ENCODE measurements around the gene PPP6R3. TPM values are rescaled to one million over a fixed set of nuclear protein-coding genes. Genes with fewer than 3 reads are reported as not detected.

The PPP6R3 gene
- total and polyA plus RNA-seq, 2 of the 13 experiments (the other 11 are each of a cell fraction or from before 2014, with no cell fraction given): 41.2 to 83.4 TPM

GRCh38 chr11:68429661-68430060, 30.9 kb upstream of the PPP6R3 start:
- no peak overlapping the region for H2AFZ ChIP-seq (ENCODE audit: low read length)
- H3K4me2 ChIP-seq (ENCODE audit: low read depth, low read length): no peak overlapping the region
- peaks cover 52 to 79% of the 10 kb centered on the region in 2 experiments for H3K36me3 ChIP-seq (replicated peaks in 1 of 2; ENCODE audit: control insufficient read depth in 1 of 2, insufficient read depth in 2 of 2, low read length in 2 of 2)
- H3K79me2 ChIP-seq (ENCODE audit: insufficient read depth, low read length): no peaks in the 10 kb centered on the region
- H3K9me3 ChIP-seq (ENCODE audit: low read length): peaks cover 6% of the 10 kb centered on the region; the same call in 1 of the 2 replicates
- no peaks in the 10 kb centered on the region for H3K4me1 ChIP-seq (ENCODE audit: insufficient read depth, low read length)
- H3K27me3 ChIP-seq (ENCODE audit: control insufficient read depth in 1 of 2, insufficient read depth in 2 of 2, low read length in 2 of 2): no peaks in the 10 kb centered on the region
- intact Hi-C loops (cut with micrococcal nuclease; ENCODE audit: unreplicated experiment) (no loop called here), in situ Hi-C loops (cut with HindIII; ENCODE audit: extremely low pct_ligation_motif_present, low pct_unique_long_range_greater_than_20kb) (no loop called here)
- TF ChIP-seq CBFB (CRISPR knock-in tag; IDR thresholded peaks at IDR 0.05): no peak
- peak; percentile 99 for TF ChIP-seq ZFP90 (CRISPR knock-in tag; IDR thresholded peaks at IDR 0.05; ENCODE audit: borderline replicate concordance)
- peak; percentile 18 for TF ChIP-seq RBM22 (optimal IDR thresholded peaks at IDR 0.05; ENCODE audit: low read length)
- ATAC-seq (no peak), DNase-seq (ENCODE audit: low spot score) (no peak), FAIRE-seq (no peak)
- H3K4me3 ChIP-seq (replicated peaks in 1 of 3; ENCODE audit: insufficient read depth in 1 of 3, low read depth in 2 of 3, low read length in 3 of 3): no peak overlapping the region
- WGBS (ENCODE audit: low lambda C conversion rate): 100% methylated on average over 2 of the region's 3 CpGs
- no peak overlapping the region for H3K27ac ChIP-seq (ENCODE audit: extremely low read length, insufficient read depth, low read length)
- no TSS peak for BruUV-seq (replicated peaks)
- no peaks in the 10 kb centered on the region for H4K20me1 ChIP-seq (ENCODE audit: insufficient read depth, low read length)
- POLR2A ChIA-PET: no interaction called here
- CTCF ChIA-PET (ENCODE audit: low intra/inter-chr PET ratio, low total read pairs): no interaction called here
- H3K9ac ChIP-seq (ENCODE audit: insufficient read depth, low read depth, low read length): no peak overlapping the region

GRCh38 chr11:68430384-68430783, 30.2 kb upstream of the PPP6R3 start:
- ChIA-PET POLR2A (no interaction called here), CTCF (ENCODE audit: low intra/inter-chr PET ratio, low total read pairs) (no interaction called here)
- DNase-seq (ENCODE audit: low spot score) (no peak), FAIRE-seq (no peak), ATAC-seq (no peak)
- Histone ChIP-seq H3K36me3 (replicated peaks in 1 of 2; ENCODE audit: control insufficient read depth in 1 of 2, insufficient read depth in 2 of 2, low read length in 2 of 2) (peaks cover 52 to 77% of the 10 kb centered on the region in 2 experiments), H2AFZ (ENCODE audit: low read length) (no peak overlapping the region), H3K9me3 (ENCODE audit: low read length) (peaks cover 6% of the 10 kb centered on the region; the same call in 1 of the 2 replicates), H3K4me3 (replicated peaks in 1 of 3; ENCODE audit: insufficient read depth in 1 of 3, low read depth in 2 of 3, low read length in 3 of 3) (no peak overlapping the region), H3K27ac (ENCODE audit: extremely low read length, insufficient read depth, low read length) (no peak overlapping the region), H3K79me2 (ENCODE audit: insufficient read depth, low read length) (no peaks in the 10 kb centered on the region), H3K4me2 (ENCODE audit: low read depth, low read length) (no peak overlapping the region), H3K9ac (ENCODE audit: insufficient read depth, low read depth, low read length) (no peak overlapping the region), H4K20me1 (ENCODE audit: insufficient read depth, low read length) (0 out of 2 replicates have a peak, but pooled peaks cover 3% of the 10 kb centered on the region), H3K4me1 (ENCODE audit: insufficient read depth, low read length) (no peaks in the 10 kb centered on the region), H3K27me3 (ENCODE audit: control insufficient read depth in 1 of 2, insufficient read depth in 2 of 2, low read length in 2 of 2) (no peaks in the 10 kb centered on the region)
- 95% methylated on average over 5 of the region's 5 CpGs for WGBS (ENCODE audit: low lambda C conversion rate)
- TF ChIP-seq KAT8 (CRISPR knock-in tag; IDR thresholded peaks at IDR 0.05) (no peak), ZNF253 (CRISPR knock-in tag; IDR thresholded peaks at IDR 0.05; ENCODE audit: borderline replicate concordance) (no peak), CCDC6 (CRISPR knock-in tag; IDR thresholded peaks at IDR 0.05) (no peak), FOXK1 (CRISPR knock-in tag; IDR thresholded peaks at IDR 0.05; ENCODE audit: borderline replicate concordance, low read depth) (no peak), ZNF619 (CRISPR knock-in tag; IDR thresholded peaks at IDR 0.05) (no peak), ZNF740 (CRISPR knock-in tag; IDR thresholded peaks at IDR 0.05) (no peak), TCF7L2 (IDR thresholded peaks at IDR 0.05; ENCODE audit: low read depth, low read length) (no peak), KIAA2018 (CRISPR knock-in tag; IDR thresholded peaks at IDR 0.05; ENCODE audit: borderline replicate concordance) (no peak)
- in situ Hi-C loops (cut with HindIII; ENCODE audit: extremely low pct_ligation_motif_present, low pct_unique_long_range_greater_than_20kb): no loop called here
- intact Hi-C loops (cut with micrococcal nuclease; ENCODE audit: unreplicated experiment): no loop called here
- no TSS peak for BruUV-seq (replicated peaks)
